Esophagus muscularis mucosa (tissue), 4 donors: ENCODE data around the gene ZIK1. TPM values are rescaled to one million over a fixed set of nuclear protein-coding genes. Genes with fewer than 3 reads are reported as not detected.

Experiments
- DNase-seq: peaks from one replicate; pipeline ENCODE4 v3.0.0-alpha.2; 2017; ENCODE audit errors: extremely low spot score
- H3K27ac ChIP-seq, 4 donors: fragments of 200-600 bp; sonication (generic); replicated peaks in 1 of 4; 1 replicate in 3 of 4; 2 replicates in 1 of 4; pipeline ENCODE4 v1.5.1; 2016 to 2019; ENCODE audit warnings: mild to moderate bottlenecking in 1 of 4
- H3K27me3 ChIP-seq, 4 donors: fragments of 200-600 bp; sonication (generic); one replicate each; pipeline versions ENCODE4 v1.5.1 to v1.6.0; 2016 to 2019
- H3K36me3 ChIP-seq, 4 donors: fragments of 200-600 bp; sonication (generic); one replicate each; pipeline ENCODE4 v1.5.1; 2016 to 2019
- H3K4me1 ChIP-seq, 4 donors: fragments of 200-600 bp; sonication (generic); one replicate each; pipeline ENCODE4 v1.5.1; 2016 to 2019
- H3K4me3 ChIP-seq, 4 donors: fragments of 200-600 bp; sonication (generic); 1 replicate in 2 of 4; 2 replicates in 2 of 4; pipeline ENCODE4 v1.5.1; 2016 to 2019; ENCODE audit warnings: mild to moderate bottlenecking in 4 of 4, moderate library complexity in 1 of 4
- H3K9me3 ChIP-seq, 4 donors: fragments of 200-600 bp; sonication (generic); 1 replicate in 3 of 4; 2 replicates in 1 of 4; pipeline ENCODE4 v1.5.1; 2016 to 2019
- EP300 ChIP-seq: sonication (generic); formaldehyde crosslinking; IDR thresholded peaks from one replicate; pipeline ENCODE4 v1.6.1; 2017; ENCODE audit warnings: antibody characterized with exemption
- POLR2A ChIP-seq: fragments of 450-650 bp; IDR thresholded peaks from one replicate; pipeline ENCODE4 v1.6.1; 2017; ENCODE audit warnings: antibody characterized with exemption, moderate library complexity, mild to moderate bottlenecking, low read depth
- POLR2AphosphoS5 ChIP-seq, 2 donors: sonication (generic); formaldehyde crosslinking; IDR thresholded peaks; one replicate each; pipeline ENCODE4 v1.6.1; 2017; ENCODE audit warnings: antibody characterized with exemption in 2 of 2
- WGBS: methylation state at CpG from one replicate; pipeline ENCODE4 v1.1.5; 2018; 5-methylcytosine and 5-hydroxymethylcytosine counted together
- intact Hi-C: fragments of 100-400 bp; cut with DNase I; formaldehyde crosslinking; loops from one replicate; pipeline ENCODE4 v1.15.1; 2023
- total RNA-seq, 4 donors: library from RNA; depleted of rRNA; stranded (reverse); fragments of >200 nt; gene quantifications; one replicate each; pipeline versions ENCODE4 v1.1.0 to v1.2.1, GENCODE V29; 2016
- TF ChIP-seq, protein P1 (sequence below), 3 experiments: fragments of 200-600 bp in 2 of 3; fragments of 450-650 bp in 1 of 3; sonication (generic) in 2 of 3; IDR thresholded peaks; one replicate each; pipeline ENCODE4 v1.5.1; 2017 to 2019; ENCODE audit warnings: antibody characterized with exemption in 3 of 3, mild to moderate bottlenecking in 2 of 3, moderate library complexity in 1 of 3

Gene ZIK1
- total RNA-seq, 4 donors from 2014 or later = 3.7 to 9.8 (median 6.4) TPM

DNA sequence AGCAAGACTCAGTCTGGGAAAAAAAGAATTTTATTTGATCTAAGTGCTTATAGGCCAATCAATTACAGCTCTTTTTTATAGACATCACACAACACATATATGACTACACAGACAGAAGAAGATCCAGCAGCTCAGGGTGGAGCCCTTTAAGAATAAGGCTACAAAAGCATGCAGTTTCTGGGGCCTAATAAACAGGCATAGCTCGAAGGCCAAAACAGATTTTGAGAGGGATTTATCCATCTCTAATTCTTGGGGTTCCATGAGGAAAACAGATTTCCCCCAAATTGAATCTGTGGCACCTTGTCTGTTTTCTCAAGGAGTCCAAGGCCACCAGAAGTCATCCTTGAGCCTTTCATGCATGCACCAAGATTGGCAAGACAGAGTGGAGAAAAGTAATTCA, 20.4 kb upstream of the ZIK1 start:
- DNase-seq = no peak
- 62% methylated on average over 1 of the region's 1 CpG for WGBS
- intact Hi-C loops = no loop called here
- H3K27me3 ChIP-seq = no peaks in the 10 kb centered on the region
- peaks cover 16 to 67% (median 56%) of the 10 kb centered on the region in 4 donors for H3K9me3 ChIP-seq
- no peak overlapping the region for H3K27ac ChIP-seq
- H3K36me3 ChIP-seq = no peaks in the 10 kb centered on the region
- H3K4me1 ChIP-seq = peaks cover 11 to 13% (median 12%) of the 10 kb centered on the region in 4 donors
- no peak for TF ChIP-seq POLR2A
- TF ChIP-seq POLR2AphosphoS5 (IDR thresholded peaks at IDR 0.05) = no peak
- TF ChIP-seq EP300 = no peak
- H3K4me3 ChIP-seq = no peak overlapping the region

DNA sequence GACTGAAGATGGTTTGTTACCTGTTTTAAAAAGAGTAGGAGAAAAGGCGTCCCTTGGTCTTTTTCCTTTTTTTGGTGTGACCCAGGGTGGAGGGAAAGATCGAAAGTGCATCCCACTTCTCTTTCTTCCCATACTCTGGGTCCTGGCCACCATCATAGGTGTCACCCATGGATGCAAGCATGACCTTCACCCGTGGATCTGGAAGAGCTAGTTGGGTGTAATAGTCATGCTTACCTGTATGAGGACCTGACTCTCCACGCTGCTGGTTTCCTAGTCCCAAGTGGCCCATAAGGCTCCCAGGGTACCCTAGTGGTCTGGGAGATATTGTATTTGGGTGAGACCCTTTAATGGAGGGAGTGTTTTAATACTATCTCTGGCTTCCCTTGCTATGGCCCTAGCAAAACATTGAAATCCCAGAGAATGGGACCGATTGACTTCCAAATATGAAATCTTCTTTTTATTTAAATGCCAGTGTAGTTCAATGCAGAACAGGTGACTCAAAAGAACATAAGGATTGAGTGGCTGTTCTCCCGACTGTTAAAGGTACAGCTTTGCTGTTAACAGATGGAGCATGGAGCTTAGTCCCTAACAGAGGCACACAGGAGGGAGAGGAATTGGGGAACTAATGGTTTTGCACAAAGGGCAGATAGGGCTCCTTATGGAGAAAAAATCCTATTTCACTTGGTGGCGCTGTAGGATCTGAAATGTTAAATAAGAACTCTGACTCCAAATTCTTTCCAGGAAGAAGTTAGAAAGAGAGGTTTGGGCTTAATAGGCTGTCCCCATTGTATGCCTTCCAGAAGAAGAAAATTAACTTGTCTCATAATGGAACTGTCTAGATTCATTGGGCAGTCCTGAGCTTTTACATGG, 17.3 kb upstream of the ZIK1 start:
- intact Hi-C loops = no loop called here
- TF ChIP-seq, protein P1, sequence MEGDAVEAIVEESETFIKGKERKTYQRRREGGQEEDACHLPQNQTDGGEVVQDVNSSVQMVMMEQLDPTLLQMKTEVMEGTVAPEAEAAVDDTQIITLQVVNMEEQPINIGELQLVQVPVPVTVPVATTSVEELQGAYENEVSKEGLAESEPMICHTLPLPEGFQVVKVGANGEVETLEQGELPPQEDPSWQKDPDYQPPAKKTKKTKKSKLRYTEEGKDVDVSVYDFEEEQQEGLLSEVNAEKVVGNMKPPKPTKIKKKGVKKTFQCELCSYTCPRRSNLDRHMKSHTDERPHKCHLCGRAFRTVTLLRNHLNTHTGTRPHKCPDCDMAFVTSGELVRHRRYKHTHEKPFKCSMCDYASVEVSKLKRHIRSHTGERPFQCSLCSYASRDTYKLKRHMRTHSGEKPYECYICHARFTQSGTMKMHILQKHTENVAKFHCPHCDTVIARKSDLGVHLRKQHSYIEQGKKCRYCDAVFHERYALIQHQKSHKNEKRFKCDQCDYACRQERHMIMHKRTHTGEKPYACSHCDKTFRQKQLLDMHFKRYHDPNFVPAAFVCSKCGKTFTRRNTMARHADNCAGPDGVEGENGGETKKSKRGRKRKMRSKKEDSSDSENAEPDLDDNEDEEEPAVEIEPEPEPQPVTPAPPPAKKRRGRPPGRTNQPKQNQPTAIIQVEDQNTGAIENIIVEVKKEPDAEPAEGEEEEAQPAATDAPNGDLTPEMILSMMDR (IDR thresholded peaks at IDR 0.05) = no peak
- TF ChIP-seq POLR2AphosphoS5 (IDR thresholded peaks at IDR 0.05) = no peak
- no peak for TF ChIP-seq EP300
- no peak for TF ChIP-seq POLR2A
- WGBS = 56% methylated on average over 7 of the region's 7 CpGs

DNA sequence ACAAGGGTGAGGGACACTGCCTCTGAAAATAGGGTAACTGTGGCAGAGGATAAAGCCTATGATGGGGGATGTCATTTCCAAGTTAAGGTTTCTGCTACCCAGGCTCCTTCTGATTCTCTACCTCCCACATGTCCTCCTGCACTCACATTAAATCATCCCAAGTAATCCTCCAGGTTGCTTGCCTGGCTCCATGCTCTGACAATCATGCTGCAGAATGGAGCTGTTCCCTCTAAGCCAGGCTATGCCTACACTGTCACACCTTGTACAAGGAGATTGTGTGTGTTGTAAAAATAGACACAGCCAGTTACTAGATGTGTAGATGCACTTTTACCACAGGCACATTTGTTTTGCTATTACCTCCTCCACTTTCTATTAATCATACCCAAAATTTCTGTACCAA, 13.2 kb upstream of the ZIK1 start:
- H3K4me1 ChIP-seq = no peaks in the 10 kb centered on the region
- no peak overlapping the region for H3K27ac ChIP-seq
- intact Hi-C loops = no loop called here
- H3K36me3 ChIP-seq = peaks cover 41 to 46% (median 45%) of the 10 kb centered on the region in 4 donors
- H3K9me3 ChIP-seq = peaks cover 27 to 100% (median 95%) of the 10 kb centered on the region in 4 donors
- H3K27me3 ChIP-seq = no peaks in the 10 kb centered on the region
- DNase-seq = no peak
- H3K4me3 ChIP-seq = no peak overlapping the region
- TF ChIP-seq POLR2A (no peak), POLR2AphosphoS5 (IDR thresholded peaks at IDR 0.05) (no peak), EP300 (no peak)
- TF ChIP-seq, protein P1 (IDR thresholded peaks at IDR 0.05) = no peak

More for the DNA sequence above, 17.3 kb upstream of the ZIK1 start:
- H3K9me3 ChIP-seq = peaks cover 17 to 92% (median 83%) of the 10 kb centered on the region in 4 donors
- no peak for DNase-seq
- no peaks in the 10 kb centered on the region for H3K27me3 ChIP-seq
- H3K36me3 ChIP-seq = peaks cover under 1 to 5% (median 4%) of the 10 kb centered on the region in 4 donors
- H3K27ac ChIP-seq = no peak overlapping the region
- H3K4me3 ChIP-seq = no peak overlapping the region
- no peaks in the 10 kb centered on the region for H3K4me1 ChIP-seq

DNA sequence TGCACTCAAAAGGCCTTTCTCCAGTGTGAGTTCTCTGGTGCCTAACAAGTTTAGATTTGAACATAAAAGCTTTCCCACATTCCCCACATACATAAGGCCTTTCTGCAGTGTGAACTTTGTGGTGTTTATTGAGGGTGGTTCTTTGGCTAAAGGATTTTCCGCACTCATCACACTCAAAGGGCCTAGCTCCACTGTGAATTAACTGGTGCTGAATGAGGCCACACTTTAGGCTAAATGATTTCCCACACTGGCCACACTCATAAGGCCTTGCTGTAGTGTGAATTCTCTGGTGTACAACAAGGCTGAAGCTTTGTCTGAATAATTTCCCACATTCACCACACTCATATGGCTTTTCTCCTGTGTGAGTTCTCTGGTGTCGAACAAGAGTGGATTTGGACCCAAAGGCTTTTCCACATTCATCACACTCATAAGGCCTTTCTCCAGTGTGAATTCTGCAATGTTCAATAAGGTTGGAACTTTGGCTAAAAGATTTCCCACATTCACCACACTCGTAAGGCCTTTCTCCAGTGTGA, 11.5 kb upstream of the ZIK1 start:
- no peaks in the 10 kb centered on the region for H3K27me3 ChIP-seq
- TF ChIP-seq POLR2AphosphoS5 (IDR thresholded peaks at IDR 0.05) = no peak
- TF ChIP-seq, protein P1 (IDR thresholded peaks at IDR 0.05) = no peak
- no peak for TF ChIP-seq EP300
- no peak for TF ChIP-seq POLR2A
- DNase-seq = no peak
- H3K9me3 ChIP-seq = peaks cover 19 to 100% (median 94%) of the 10 kb centered on the region in 4 donors
- H3K36me3 ChIP-seq = peaks cover 51 to 62% (median 57%) of the 10 kb centered on the region in 4 donors
- no peak overlapping the region for H3K27ac ChIP-seq
- WGBS = 100% methylated on average over 3 of the region's 3 CpGs
- H3K4me3 ChIP-seq = no peak overlapping the region
- H3K4me1 ChIP-seq = peaks cover 0 to 2% (median 2%) of the 10 kb centered on the region in 4 donors
- intact Hi-C loops = no loop called here

DNA sequence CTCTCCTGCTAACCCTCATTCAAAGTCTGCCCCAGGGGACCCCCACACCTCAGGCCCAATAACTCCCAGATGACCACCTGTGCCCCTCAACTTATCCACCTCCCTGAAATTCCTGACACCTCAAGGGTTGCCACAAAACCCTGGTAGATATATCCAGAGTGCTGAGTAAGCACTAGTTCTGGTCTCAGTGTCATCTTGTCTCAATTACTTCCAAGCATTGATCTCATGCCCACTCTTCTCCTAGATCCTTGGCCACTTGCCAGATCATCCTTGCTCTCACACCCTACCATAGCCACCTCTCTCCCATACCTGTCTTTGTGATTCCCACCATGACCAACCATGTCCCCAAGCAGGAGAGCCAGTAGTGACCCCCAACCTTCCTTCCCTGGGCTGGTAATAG, 7.3 kb upstream of the ZIK1 start:
- Histone ChIP-seq H3K27ac (no peak overlapping the region), H3K9me3 (peaks cover 17 to 64% (median 60%) of the 10 kb centered on the region in 4 donors), H3K36me3 (peaks cover 50 to 57% (median 52%) of the 10 kb centered on the region in 4 donors), H3K4me1 (peaks cover 13 to 18% (median 17%) of the 10 kb centered on the region in 4 donors), H3K27me3 (no peaks in the 10 kb centered on the region), H3K4me3 (no peak overlapping the region)
- no peak for TF ChIP-seq POLR2A
- DNase-seq = no peak
- intact Hi-C loops = loop anchor here (5.0 kb wide), 1 partner anchor 56 kb away; the partner anchor contains the start of gene ZNF211
